Astrocyte of the cerebellum (primary cell): ENCODE results near the gene SEMA6C.

Experiments
- DNase-seq: peaks from one replicate; pipeline ENCODE4 v3.0.0-alpha.2; 2011; ENCODE audit warnings: low read depth
- H3K4me3 ChIP-seq: 2 replicates; pipeline ENCODE4 v1.5.1; 2011; ENCODE audit warnings: mild to moderate bottlenecking, low read depth, low read length, moderate library complexity
- CTCF ChIP-seq: IDR thresholded peaks from 2 replicates; pipeline ENCODE4 v1.5.1; 2012; ENCODE audit warnings: low read length, low read depth, moderate library complexity, mild to moderate bottlenecking; ENCODE audit errors: missing control alignments
- in situ Hi-C: cut with HindIII; loops from 2 replicates; pipeline ENCODE4 v1.10.0; 2017; ENCODE audit warnings: low sequenced_read_pairs

SEMA6C gene

DNA sequence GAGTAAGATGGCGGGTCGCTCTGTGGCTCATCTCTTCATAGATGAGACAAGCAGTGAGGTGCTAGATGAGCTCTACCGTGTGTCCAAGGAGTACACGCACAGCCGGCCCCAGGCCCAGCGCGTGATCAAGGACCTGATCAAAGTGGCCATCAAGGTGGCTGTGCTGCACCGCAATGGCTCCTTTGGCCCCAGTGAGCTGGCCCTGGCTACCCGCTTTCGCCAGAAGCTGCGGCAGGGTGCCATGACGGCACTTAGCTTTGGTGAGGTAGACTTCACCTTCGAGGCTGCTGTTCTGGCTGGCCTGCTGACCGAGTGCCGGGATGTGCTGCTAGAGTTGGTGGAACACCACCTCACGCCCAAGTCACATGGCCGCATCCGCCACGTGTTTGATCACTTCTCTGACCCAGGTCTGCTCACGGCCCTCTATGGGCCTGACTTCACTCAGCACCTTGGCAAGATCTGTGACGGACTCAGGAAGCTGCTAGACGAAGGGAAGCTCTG lies 12.4 kb upstream of the SEMA6C start:
- no peak for TF ChIP-seq CTCF
- no peak overlapping the region for H3K4me3 ChIP-seq
- DNase-seq, result no peak
- in situ Hi-C loops, result no loop called here

DNA sequence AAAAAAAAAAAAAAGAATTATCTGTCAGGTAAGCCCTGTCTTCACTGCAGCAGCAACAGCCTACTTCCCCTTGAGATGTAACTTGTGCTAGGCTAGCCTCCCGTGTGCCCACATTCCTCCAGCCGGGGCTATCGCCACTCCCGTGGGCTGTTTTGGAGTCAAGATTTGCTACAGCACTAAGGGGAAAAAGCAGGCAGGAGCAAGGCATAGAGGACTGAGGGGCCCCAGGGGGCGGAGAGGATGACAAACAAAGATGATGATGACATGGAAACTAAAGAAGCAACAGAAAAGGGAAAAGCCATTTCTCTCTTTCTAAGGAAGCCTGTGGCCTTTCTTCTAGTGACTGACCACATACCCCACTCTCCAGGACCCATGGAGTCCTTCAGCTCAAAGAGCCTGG lies 11.9 kb upstream of the SEMA6C start:
- DNase-seq, result no peak
- in situ Hi-C loops, result no loop called here
- no peak for TF ChIP-seq CTCF
- no peak overlapping the region for H3K4me3 ChIP-seq

DNA sequence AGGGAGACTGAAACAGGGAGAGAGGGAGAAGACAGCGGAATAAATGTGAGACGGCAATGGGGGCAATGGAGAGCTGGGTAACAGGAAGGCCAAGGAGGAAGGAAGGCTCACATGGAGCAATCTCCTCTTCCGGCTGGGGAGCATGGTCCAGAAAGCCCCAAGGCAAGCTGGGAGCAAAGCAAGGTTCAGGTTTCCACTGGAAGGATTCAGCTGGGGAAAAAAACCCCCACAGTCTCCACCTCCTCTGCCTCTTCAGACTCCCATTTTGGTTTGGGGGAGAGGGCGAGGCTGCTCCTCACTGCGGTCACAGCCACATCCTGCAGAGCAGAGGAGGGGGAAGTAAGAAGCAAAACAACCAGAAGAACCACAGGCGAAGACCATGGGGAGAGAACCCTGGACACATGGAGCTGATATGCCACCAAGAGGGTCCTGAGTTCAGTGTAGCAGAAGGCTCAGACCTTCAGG lies 10.7 kb upstream of the SEMA6C start:
- DNase-seq, result no peak
- in situ Hi-C loops, result no loop called here

GRCh38 chr1:151156515-151156819 lies 10.0 kb upstream of the SEMA6C start, which contains the start of gene TNFAIP8L2:
TSS of gene TNFAIP8L2 (plus strand) at chr1:151156649. CDS start at chr1:151158698, 2,049 bp downstream.
- no peak within 1 kb of the TSS for H3K4me3 ChIP-seq
- in situ Hi-C loops, result no loop called here

More for the DNA sequence above, 10.7 kb upstream of the SEMA6C start:
- no peak for TF ChIP-seq CTCF
- H3K4me3 ChIP-seq, result no peak overlapping the region

DNA sequence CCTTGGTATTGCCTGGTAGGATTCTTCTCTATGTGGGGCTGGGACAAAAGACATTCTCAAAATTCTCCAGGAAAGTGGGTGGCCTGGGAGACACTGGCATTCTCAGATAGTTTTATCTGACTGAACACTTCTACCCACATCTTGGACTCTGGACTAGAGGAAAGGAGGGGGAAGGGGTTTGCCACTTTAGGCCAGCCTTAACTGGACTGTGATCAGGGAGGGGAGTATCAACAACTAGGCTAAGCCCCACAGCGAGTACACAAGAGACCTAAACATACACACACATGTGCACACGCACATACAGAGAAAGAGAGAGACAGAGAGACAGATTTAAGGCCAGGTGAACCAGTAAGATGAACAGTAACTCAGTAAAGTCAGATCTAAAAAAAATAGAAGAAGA lies 1.2 kb upstream of the SEMA6C start:
- in situ Hi-C loops, result no loop called here
- no peak for DNase-seq
- TF ChIP-seq CTCF, result no peak
- H3K4me3 ChIP-seq, result no peak overlapping the region

More at GRCh38 chr1:151156515-151156819, 10.0 kb upstream of the SEMA6C start, which contains the start of gene TNFAIP8L2:
- TF ChIP-seq CTCF, result no peak
- DNase-seq, result no peak

DNA sequence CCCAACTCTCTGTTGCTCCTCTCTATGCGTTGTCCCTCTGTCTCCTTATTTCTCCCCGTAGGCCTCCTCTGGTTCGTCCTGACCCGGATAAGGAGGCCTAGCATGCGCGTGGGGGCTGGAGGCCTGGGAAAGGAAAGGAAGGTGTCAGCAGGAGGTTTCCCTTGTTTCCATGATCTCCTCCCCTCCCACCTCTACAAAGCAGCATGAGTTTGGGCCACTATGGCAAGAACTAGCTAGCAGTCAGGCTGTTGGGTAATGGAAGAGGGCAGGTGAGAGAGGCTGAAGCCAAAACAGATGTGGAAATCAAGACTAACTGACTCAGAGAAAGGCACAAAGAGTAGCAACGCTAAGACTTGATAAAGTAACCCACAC lies 687 bp upstream of the SEMA6C start:
- TF ChIP-seq CTCF, result no peak
- DNase-seq, result no peak
- H3K4me3 ChIP-seq, result peak overlapping the region; percentile 70
- in situ Hi-C loops, result no loop called here

DNA sequence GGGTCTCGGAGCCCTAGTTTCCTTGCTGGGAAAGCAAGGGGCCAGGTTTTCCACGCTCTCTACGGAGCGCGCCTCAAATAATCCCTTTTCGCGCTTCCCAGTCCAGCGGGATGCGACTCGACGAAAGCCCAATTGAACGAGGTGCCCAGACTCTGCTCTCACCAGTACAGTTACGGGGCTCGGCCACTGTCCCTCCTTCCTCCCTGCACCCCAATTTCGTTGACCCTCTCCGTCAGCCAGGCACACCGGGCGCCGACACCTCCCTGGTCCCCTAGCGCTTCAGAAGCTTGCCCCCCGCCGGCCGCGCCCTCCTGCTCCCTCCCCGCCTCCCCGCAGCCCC lies 389 bp downstream of the SEMA6C start:
- DNase-seq, result no peak
- peak overlapping the region; percentile 70 for H3K4me3 ChIP-seq
- in situ Hi-C loops, result no loop called here
- no peak for TF ChIP-seq CTCF
